HepG2 (cell line): ENCODE measurements around the gene NAALADL1. TPM values are rescaled to one million over a fixed set of nuclear protein-coding genes. Genes with fewer than 3 reads are reported as not detected.

Experiments
- ATAC-seq: fragments of 200-7000 bp; cut with Tn5 transposase; 3 replicates; pipeline ENCODE4 v1.9.1; 2020; ENCODE audit warnings: mild to moderate bottlenecking, moderate library complexity
- BruUV-seq: library from RNA; stranded (reverse); fragments of 400-500 nt; replicated peaks from 2 replicates; lab custom pipeline; 2021; lab: Mats Ljungman, UMichigan
- CTCF ChIA-PET: fragments of 300-600 bp; formaldehyde crosslinking; extraction: SDS; loops from one replicate; lab custom pipeline; 2021; ENCODE audit warnings: low total read pairs, inconsistent platforms, low intra/inter-chr PET ratio; lab: Yijun Ruan, JAX
- POLR2A ChIA-PET: fragments of 350-600 bp; sonication (Branson Sonifier 250); formaldehyde crosslinking; loops from one replicate; lab custom pipeline; 2020; ENCODE audit warnings: antibody characterized with exemption, inconsistent platforms; lab: Yijun Ruan, JAX
- DNase-seq: peaks from one replicate; pipeline ENCODE4 v3.0.0-alpha.2; 2015; ENCODE audit warnings: low spot score
- FAIRE-seq: peaks from 3 replicates; lab custom pipeline; 2011; peaks lifted over from hg19 to GRCh38; lab: Jason Lieb, UNC
- H2AFZ ChIP-seq: one replicate; pipeline ENCODE4 v1.6.1; 2011; ENCODE audit warnings: low read length, inconsistent platforms
- H3K27ac ChIP-seq: fragments of 300-600 bp; 3 replicates; pipeline ENCODE4 v1.8.0; 2011; ENCODE audit warnings: mixed run types, mild to moderate bottlenecking, mixed read lengths, low read length, inconsistent platforms; ENCODE audit not compliant: insufficient read depth; ENCODE audit errors: extremely low read length
- H3K27me3 ChIP-seq, 2 experiments: fragments of 200-600 bp in 1 of 2; 2 replicates in 1 of 2; 3 replicates in 1 of 2; pipeline versions ENCODE4 v1.6.0 to v1.8.0; 2011; ENCODE audit warnings: low read length in 2 of 2, mild to moderate bottlenecking in 2 of 2, moderate library complexity in 2 of 2, inconsistent platforms in 1 of 2; ENCODE audit not compliant: insufficient read depth in 2 of 2, control insufficient read depth in 1 of 2
- H3K36me3 ChIP-seq, 2 experiments: fragments of 200-600 bp in 1 of 2; replicated peaks in 1 of 2; 2 replicates in 1 of 2; 3 replicates in 1 of 2; pipeline versions ENCODE4 v1.5.1 to v1.8.0; 2011; ENCODE audit warnings: low read length in 2 of 2, inconsistent platforms in 1 of 2; ENCODE audit not compliant: insufficient read depth in 2 of 2, control insufficient read depth in 1 of 2
- H3K4me1 ChIP-seq: 2 replicates; pipeline ENCODE4 v1.5.1; 2012; ENCODE audit warnings: low read length, inconsistent platforms; ENCODE audit not compliant: insufficient read depth
- H3K4me2 ChIP-seq: 2 replicates; pipeline ENCODE4 v1.6.0; 2011; ENCODE audit warnings: low read depth, low read length, inconsistent platforms
- H3K4me3 ChIP-seq, 3 experiments: fragments of 200-600 bp in 1 of 3; sonication (generic), shearing (Covaris generic) in 1 of 3; replicated peaks in 1 of 3; 2 replicates each; pipeline ENCODE4 v1.5.1; 2011 to 2016; ENCODE audit warnings: low read length in 3 of 3, inconsistent platforms in 2 of 3, low read depth in 2 of 3, mild to moderate bottlenecking in 2 of 3, control low read depth in 1 of 3, mixed read lengths in 1 of 3; ENCODE audit not compliant: insufficient read depth in 1 of 3
- H3K79me2 ChIP-seq: one replicate; pipeline ENCODE4 v1.6.1; 2011; ENCODE audit warnings: low read length, inconsistent platforms; ENCODE audit not compliant: insufficient read depth
- H3K9ac ChIP-seq: 2 replicates; pipeline ENCODE4 v1.6.0; 2011; ENCODE audit warnings: mild to moderate bottlenecking, low read depth, low read length, inconsistent platforms; ENCODE audit not compliant: insufficient read depth
- H3K9me3 ChIP-seq: 2 replicates; pipeline ENCODE4 v1.5.1; 2012; ENCODE audit warnings: mild to moderate bottlenecking, low read length
- H4K20me1 ChIP-seq: 2 replicates; pipeline ENCODE4 v1.6.0; 2011; ENCODE audit warnings: inconsistent platforms, mild to moderate bottlenecking, low read length, moderate library complexity; ENCODE audit not compliant: insufficient read depth
- CENPX ChIP-seq: sonication (generic); formaldehyde crosslinking; IDR thresholded peaks from 2 replicates; pipeline ENCODE4 v1.9.0; 2021; ENCODE audit warnings: mild to moderate bottlenecking, missing genetic modification reagents, moderate library complexity
- HDAC1 ChIP-seq: sonication (generic); formaldehyde crosslinking; IDR thresholded peaks from 2 replicates; pipeline ENCODE4 v1.5.1; 2020; ENCODE audit warnings: mild to moderate bottlenecking, missing genetic modification reagents
- NFATC3 ChIP-seq: sonication (generic); formaldehyde crosslinking; IDR thresholded peaks from 2 replicates; pipeline ENCODE4 v1.5.1; 2020; ENCODE audit warnings: mild to moderate bottlenecking, missing genetic modification reagents
- RAD21 ChIP-seq: fragments of 450-650 bp; formaldehyde crosslinking; IDR thresholded peaks from 2 replicates; pipeline ENCODE4 v1.5.0; 2020; ENCODE audit warnings: mild to moderate bottlenecking
- SSRP1 ChIP-seq: IDR thresholded peaks from 2 replicates; pipeline ENCODE4 v1.6.1; 2016; ENCODE audit warnings: control low read depth
- SYNCRIP ChIP-seq: fragments of 200-400 bp; formaldehyde crosslinking; IDR thresholded peaks from 2 replicates; pipeline ENCODE4 v1.6.1; 2018; ENCODE audit warnings: mild to moderate bottlenecking, low read depth, low read length; ENCODE audit not compliant: insufficient read depth
- TCF7 ChIP-seq: sonication (generic); IDR thresholded peaks from 2 replicates; pipeline ENCODE4 v1.6.1; 2016; ENCODE audit warnings: antibody characterized with exemption, low read depth
- ZFY ChIP-seq: sonication (generic); formaldehyde crosslinking; IDR thresholded peaks from 2 replicates; pipeline ENCODE4 v1.4.0; 2020; ENCODE audit warnings: missing genetic modification reagents
- ZNF160 ChIP-seq: sonication (generic); formaldehyde crosslinking; IDR thresholded peaks from 2 replicates; pipeline ENCODE4 v1.8.0; 2022; ENCODE audit warnings: mild to moderate bottlenecking, inconsistent platforms, missing genetic modification reagents
- ZNF333 ChIP-seq: sonication (generic); formaldehyde crosslinking; IDR thresholded peaks from 2 replicates; pipeline ENCODE4 v1.4.0; 2020; ENCODE audit warnings: mild to moderate bottlenecking, missing genetic modification reagents, borderline replicate concordance
- ZNF550 ChIP-seq: sonication (generic); formaldehyde crosslinking; IDR thresholded peaks from 2 replicates; pipeline ENCODE4 v1.4.0; 2020; ENCODE audit warnings: mild to moderate bottlenecking, missing genetic modification reagents, borderline replicate concordance
- ZNF563 ChIP-seq: sonication (generic); formaldehyde crosslinking; IDR thresholded peaks from 2 replicates; pipeline ENCODE4 v1.8.0; 2022; ENCODE audit warnings: mild to moderate bottlenecking, moderate library complexity, missing genetic modification reagents
- ZNF784 ChIP-seq: sonication (generic); formaldehyde crosslinking; IDR thresholded peaks from 2 replicates; pipeline ENCODE4 v1.5.1; 2020; ENCODE audit warnings: missing genetic modification reagents, mild to moderate bottlenecking, borderline replicate concordance
- ZSCAN21 ChIP-seq: sonication (generic); formaldehyde crosslinking; IDR thresholded peaks from 2 replicates; pipeline ENCODE4 v1.8.0; 2022; ENCODE audit warnings: mild to moderate bottlenecking, missing genetic modification reagents, moderate library complexity, borderline replicate concordance
- WGBS: methylation state at CpG from one replicate; pipeline ENCODE4 v1.1.6; 2017; ENCODE audit warnings: low lambda C conversion rate; 5-methylcytosine and 5-hydroxymethylcytosine counted together
- in situ Hi-C: cut with HindIII; loops from 2 replicates; pipeline ENCODE4 v1.10.0; 2017; ENCODE audit warnings: low pct_unique_long_range_greater_than_20kb; ENCODE audit not compliant: extremely low pct_ligation_motif_present
- intact Hi-C: fragments of 100-400 bp; cut with micrococcal nuclease; formaldehyde crosslinking; loops from one replicate; pipeline ENCODE4 v1.10.0; 2022; ENCODE audit not compliant: unreplicated experiment
- polyA plus RNA-seq, 8 experiments: library from polyadenylated mRNA; depleted of rRNA in 3 of 8; stranded (reverse) in 7 of 8; unstranded in 1 of 8; fragments of >200 nt; fragmentation: Illumina TruSeq in 4 of 8; extraction: Trizol in 4 of 8; gene quantifications; 2 replicates each; pipeline versions ENCODE4 v1.2.1 to v1.2.3, GENCODE V29; 2011 to 2016; ENCODE audit warnings: low read depth in 4 of 8, missing spikeins in 1 of 8, mixed read lengths in 1 of 8; ENCODE audit not compliant: insufficient read depth in 1 of 8
- total RNA-seq, 5 experiments: library from RNA; depleted of rRNA; stranded (reverse); fragments of >200 nt; fragmentation: Illumina TruSeq; extraction: Trizol; gene quantifications; 2 replicates each; pipeline ENCODE4 v1.2.3, GENCODE V29; 2016; ENCODE audit warnings: low read depth in 1 of 5

NAALADL1 gene
- total and polyA plus RNA-seq, 2 of the 13 experiments (the other 11 are each of a cell fraction or from before 2014, with no cell fraction given): 9.3 to 33.9 TPM

DNA sequence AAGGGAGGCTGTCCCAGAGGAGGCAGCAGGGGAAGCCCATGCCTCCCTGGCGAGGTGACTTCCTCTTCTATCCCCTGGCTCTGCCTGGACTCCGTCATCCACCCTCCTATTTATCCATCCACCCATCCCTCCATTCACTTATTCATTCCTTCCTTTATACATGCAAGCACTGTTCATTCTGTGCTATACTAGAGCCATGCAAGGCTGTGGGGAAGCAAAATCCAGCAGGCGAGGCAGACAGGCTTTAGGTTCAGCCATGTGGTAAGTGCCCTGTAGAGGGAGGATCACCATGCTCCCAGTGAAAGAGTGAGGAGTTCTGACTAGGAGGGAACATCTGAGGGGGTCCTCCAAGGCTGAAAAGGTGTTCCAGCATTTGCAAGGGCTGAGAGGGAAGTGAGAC is 1.2 kb upstream of the NAALADL1 start:
- H3K27ac ChIP-seq: no peak overlapping the region
- TF ChIP-seq ZNF550 (CRISPR knock-in tag) (no peak), NFATC3 (no peak)
- no peak overlapping the region for H3K4me3 ChIP-seq
- in situ Hi-C loops (no loop called here), intact Hi-C loops (no loop called here)
- H3K9me3 ChIP-seq: no peaks in the 10 kb centered on the region
- ChIA-PET POLR2A (interaction anchor here (1.9 to 4.1 kb wide), 3 partner anchors 9 to 62 kb away, joined by 6 to 39 read pairs (median 21); partner anchors contain the start of genes FAU, MRPL49 and SAC3D1), CTCF (no interaction called here)
- no TSS peak for BruUV-seq
- no peak overlapping the region for H2AFZ ChIP-seq
- no peaks in the 10 kb centered on the region for H3K79me2 ChIP-seq
- FAIRE-seq (no peak), ATAC-seq (0 out of 3 replicates have a peak, but pooled peaks have one; percentile 12), DNase-seq (no peak)
- peaks cover 70% of the 10 kb centered on the region for H3K4me1 ChIP-seq
- WGBS: 70% methylated on average over 3 of the region's 3 CpGs
- no peaks in the 10 kb centered on the region for H4K20me1 ChIP-seq
- no peak overlapping the region for H3K9ac ChIP-seq
- no peaks in the 10 kb centered on the region for H3K36me3 ChIP-seq
- H3K27me3 ChIP-seq: no peaks in the 10 kb centered on the region
- H3K4me2 ChIP-seq: no peak overlapping the region

- no peaks in the 10 kb centered on the region for H3K36me3 ChIP-seq
- H2AFZ ChIP-seq: no peak overlapping the region
- H3K4me3 ChIP-seq: peak overlapping the region; percentile 32 to 75 (median 57); a peak in 5 of 6 replicates
- peaks cover 61% of the 10 kb centered on the region for H3K4me1 ChIP-seq
- no CpG with 5 or more reads among the region's 13 CpGs for WGBS
- no peaks in the 10 kb centered on the region for H3K9me3 ChIP-seq
- H3K27ac ChIP-seq: peak overlapping the region; percentile 24
- intact Hi-C loops (no loop called here), in situ Hi-C loops (no loop called here)
- FAIRE-seq (no peak), DNase-seq (no peak), ATAC-seq (peak; percentile 64)
- H3K9ac ChIP-seq: peak overlapping the region; percentile 42
- CTCF ChIA-PET: no interaction called here
- POLR2A ChIA-PET: interaction anchor here (0.6 to 4.1 kb wide), 11 partner anchors 9 to 112 kb away, joined by 3 to 39 read pairs (median 6); partner anchors contain the start of genes ARL2, FAU, MRPL49 and SAC3D1
- BruUV-seq: no TSS peak
- no peaks in the 10 kb centered on the region for H3K79me2 ChIP-seq
- H3K27me3 ChIP-seq: no peaks in the 10 kb centered on the region
- H4K20me1 ChIP-seq: no peaks in the 10 kb centered on the region
- peak overlapping the region; percentile 82 for H3K4me2 ChIP-seq
- TF ChIP-seq TCF7: no peak
- no peak for TF ChIP-seq ZSCAN21 (CRISPR knock-in tag)
- TF ChIP-seq CENPX (CRISPR knock-in tag): no peak
- TF ChIP-seq ZNF563 (CRISPR knock-in tag): 0 out of 2 replicates have a peak, but pooled peaks have one; percentile 17
- peak; percentile 4; the same call in 1 of the 2 replicates for TF ChIP-seq HDAC1 (CRISPR knock-in tag)
- peak; percentile 17; the same call in 1 of the 2 replicates for TF ChIP-seq RAD21
- TF ChIP-seq ZNF784 (CRISPR knock-in tag): 0 out of 2 replicates have a peak, but pooled peaks have one; percentile 16
- TF ChIP-seq ZNF333 (CRISPR knock-in tag): peak; percentile 28; the same call in 1 of the 2 replicates
- TF ChIP-seq SSRP1: no peak
- 0 out of 2 replicates have a peak, but pooled peaks have one; percentile 72 for TF ChIP-seq ZNF160 (CRISPR knock-in tag)
- no peak for TF ChIP-seq SYNCRIP
- peak; percentile 77 for TF ChIP-seq ZFY (CRISPR knock-in tag)
These were observed 341 bp downstream of the NAALADL1 start for GRCh38 chr11:65058012-65058411.
